HAP-1 (cell line): ENCODE measurements around the gene TRABD2A.
"Not testable (repeated sequence)": the region's sequence is repeated elsewhere in the genome, so short reads cannot be mapped to it uniquely, and the experiment has no call there.

Source experiments
- DNase-seq, 2 experiments: peaks; one replicate each; pipeline ENCODE4 v3.0.0-alpha.2; 2016 to 2020; ENCODE audit warnings: low spot score in 2 of 2
- H3K27me3 ChIP-seq: fragments of 250-450 bp; sonication (Bioruptor Pico); 2 replicates; pipeline ENCODE4 v1.5.1; 2020; ENCODE audit warnings: low read depth, mild to moderate bottlenecking, moderate library complexity
- H3K36me3 ChIP-seq: fragments of 250-450 bp; sonication (Bioruptor Pico); replicated peaks from 2 replicates; pipeline ENCODE4 v1.5.1; 2020; ENCODE audit warnings: mild to moderate bottlenecking
- H3K4me1 ChIP-seq: fragments of 250-450 bp; sonication (Bioruptor Pico); 2 replicates; pipeline ENCODE4 v1.5.1; 2020; ENCODE audit warnings: mild to moderate bottlenecking
- H3K4me3 ChIP-seq: fragments of 250-450 bp; sonication (Bioruptor Pico); 2 replicates; pipeline ENCODE4 v1.5.1; 2020; ENCODE audit warnings: mild to moderate bottlenecking, moderate library complexity
- H3K9me3 ChIP-seq: fragments of 250-450 bp; sonication (Bioruptor Pico); 2 replicates; pipeline ENCODE4 v1.5.1; 2020; ENCODE audit warnings: mild to moderate bottlenecking, moderate library complexity
- in situ Hi-C: fragments of 300-500 bp; cut with MboI; formaldehyde crosslinking; loops from 3 replicates; pipeline ENCODE4 v1.14.3; 2020; ENCODE audit warnings: low sequenced_read_pairs, inconsistent platforms, mixed read lengths

Gene TRABD2A

DNA sequence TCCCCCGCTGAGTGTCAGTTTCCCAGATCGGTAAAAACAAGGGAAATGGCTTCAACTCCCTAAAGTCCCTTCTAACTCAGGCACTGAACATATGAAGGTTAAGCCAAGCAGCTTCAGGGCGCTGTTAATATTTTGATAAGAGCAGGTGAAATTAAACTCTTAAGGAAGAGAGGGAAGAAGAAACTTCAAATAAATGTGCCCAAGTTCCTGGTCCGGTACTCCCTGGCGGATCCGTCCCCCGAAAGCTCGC lies 564 bp downstream of the TRABD2A start:
- peak overlapping the region; percentile 32 for H3K4me3 ChIP-seq
- H3K27me3 ChIP-seq: peaks cover 26% of the 10 kb centered on the region
- H3K4me1 ChIP-seq: peaks cover 7% of the 10 kb centered on the region
- H3K36me3 ChIP-seq: no peaks in the 10 kb centered on the region
- H3K9me3 ChIP-seq: no peaks in the 10 kb centered on the region
- no peak for DNase-seq
- in situ Hi-C loops: loop anchor here (10.0 kb wide), 1 partner anchor 386 kb away; no protein-coding TSS in a partner anchor

DNA sequence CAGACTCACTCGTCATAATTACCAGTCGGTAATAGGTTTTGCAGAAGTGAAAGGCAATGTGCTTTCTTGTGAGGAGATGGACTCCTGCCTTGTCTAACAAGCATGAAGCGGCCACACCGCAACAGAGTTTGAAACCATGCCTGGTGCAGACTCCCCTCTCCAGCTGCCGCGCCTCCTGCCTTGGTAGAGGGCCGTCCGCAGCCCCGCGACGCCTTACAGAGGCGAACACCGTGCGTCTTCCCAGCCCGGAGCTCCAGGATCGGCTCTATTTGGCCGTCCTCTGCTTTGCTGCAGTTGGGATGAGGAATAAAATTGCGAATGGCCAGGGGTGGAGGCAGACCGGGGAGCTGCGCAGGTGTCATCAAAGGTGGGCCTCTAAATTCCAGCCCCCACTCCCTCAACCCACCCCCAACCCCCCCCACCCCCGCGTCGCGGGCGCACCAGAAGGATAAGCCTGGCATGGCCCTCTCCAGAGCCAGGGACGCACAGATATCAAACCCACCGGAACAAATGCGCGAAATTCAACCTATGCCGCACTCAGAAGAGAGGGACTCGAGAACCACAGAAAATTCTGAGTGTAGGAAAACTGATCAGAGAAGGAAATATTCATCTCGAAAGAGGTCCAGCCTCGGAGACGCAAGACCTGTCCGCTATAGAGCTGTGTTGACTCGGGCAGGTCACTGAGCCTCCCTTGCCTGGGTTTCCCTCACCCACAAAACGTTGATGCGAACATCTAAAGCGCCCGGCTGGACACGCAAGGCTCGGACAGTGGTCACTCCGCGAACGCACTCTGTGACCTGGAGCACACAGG lies 1.1 kb downstream of the TRABD2A start:
- in situ Hi-C loops: loop anchor here (10.0 kb wide), 1 partner anchor 385 kb away; no protein-coding TSS in a partner anchor
- Histone ChIP-seq H3K4me3 (peak overlapping the region; percentile 32), H3K27me3 (peaks cover 26% of the 10 kb centered on the region)

DNA sequence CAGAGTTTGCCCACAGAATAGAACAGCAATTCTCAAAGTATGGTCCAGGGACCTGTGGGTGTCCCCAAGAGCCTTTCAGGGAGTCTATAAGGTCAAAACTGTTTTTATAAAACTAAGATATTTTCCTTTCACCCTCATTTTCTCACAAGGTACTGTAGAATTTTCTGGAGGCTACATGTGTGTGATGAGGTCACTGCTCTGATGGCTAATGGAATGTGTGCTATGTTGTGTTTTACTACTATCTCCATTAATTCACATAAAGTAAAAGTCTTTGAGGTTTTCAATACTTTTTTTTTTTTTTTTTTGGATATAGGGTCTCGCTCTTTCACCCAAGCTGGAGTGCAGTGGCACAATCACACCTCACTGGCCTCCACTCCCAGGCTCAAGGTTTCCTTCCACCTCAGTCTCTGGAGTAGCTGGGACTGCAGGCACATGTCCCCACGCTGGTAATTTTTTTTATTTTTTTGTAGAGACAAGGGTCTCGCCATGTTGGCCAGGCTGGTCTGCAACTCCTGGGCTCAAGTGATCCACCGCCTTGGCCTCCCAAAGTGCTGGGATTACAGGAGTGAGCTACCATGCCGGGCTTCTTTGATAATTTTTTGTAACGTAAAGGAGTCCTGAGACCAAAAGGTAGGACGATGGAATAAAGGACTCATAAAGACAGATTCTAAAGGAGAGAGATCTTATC lies 1.8 kb downstream of the TRABD2A start:
- Histone ChIP-seq H3K36me3 (no peaks in the 10 kb centered on the region), H3K27me3 (peaks cover 26% of the 10 kb centered on the region), H3K4me1 (peaks cover 7% of the 10 kb centered on the region), H3K4me3 (no peak overlapping the region), H3K9me3 (no peaks in the 10 kb centered on the region)
- in situ Hi-C loops: no loop called here
- no peak for DNase-seq

More for the DNA sequence above, 1.1 kb downstream of the TRABD2A start:
- no peak for DNase-seq
- no peaks in the 10 kb centered on the region for H3K36me3 ChIP-seq
- no peaks in the 10 kb centered on the region for H3K9me3 ChIP-seq
- peaks cover 7% of the 10 kb centered on the region for H3K4me1 ChIP-seq

DNA sequence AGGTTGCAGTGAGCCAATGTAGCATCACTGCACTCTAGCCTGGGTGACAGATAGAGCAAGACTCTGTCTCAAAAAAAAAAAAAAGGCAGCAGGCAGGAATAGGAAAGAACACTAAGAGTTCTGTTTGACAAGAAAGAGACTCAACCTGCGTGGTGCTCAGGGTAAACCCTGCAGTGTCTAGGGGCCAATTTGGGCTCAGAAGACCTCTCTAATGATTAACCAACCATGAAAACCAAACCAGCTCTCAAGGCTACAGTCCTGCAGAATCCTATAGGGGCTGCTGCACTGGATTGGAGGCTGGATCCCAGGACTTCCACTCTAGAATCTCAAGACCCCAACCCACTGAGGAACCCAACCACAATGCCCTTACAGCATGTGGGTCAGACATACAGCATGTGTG lies 2.4 kb downstream of the TRABD2A start:
- Histone ChIP-seq H3K4me3 (no peak overlapping the region), H3K36me3 (no peaks in the 10 kb centered on the region), H3K9me3 (no peaks in the 10 kb centered on the region), H3K4me1 (peaks cover 7% of the 10 kb centered on the region), H3K27me3 (peaks cover 24% of the 10 kb centered on the region)
- in situ Hi-C loops: no loop called here
- DNase-seq: no peak

GRCh38 chr2:84876369-84876768 lies 4.5 kb downstream of the TRABD2A start:
- Histone ChIP-seq H3K27me3 (peaks cover 18% of the 10 kb centered on the region), H3K9me3 (no peaks in the 10 kb centered on the region), H3K4me3 (no peak overlapping the region), H3K36me3 (no peaks in the 10 kb centered on the region), H3K4me1 (peaks cover 1% of the 10 kb centered on the region)
- in situ Hi-C loops: no loop called here
- no peak for DNase-seq

DNA sequence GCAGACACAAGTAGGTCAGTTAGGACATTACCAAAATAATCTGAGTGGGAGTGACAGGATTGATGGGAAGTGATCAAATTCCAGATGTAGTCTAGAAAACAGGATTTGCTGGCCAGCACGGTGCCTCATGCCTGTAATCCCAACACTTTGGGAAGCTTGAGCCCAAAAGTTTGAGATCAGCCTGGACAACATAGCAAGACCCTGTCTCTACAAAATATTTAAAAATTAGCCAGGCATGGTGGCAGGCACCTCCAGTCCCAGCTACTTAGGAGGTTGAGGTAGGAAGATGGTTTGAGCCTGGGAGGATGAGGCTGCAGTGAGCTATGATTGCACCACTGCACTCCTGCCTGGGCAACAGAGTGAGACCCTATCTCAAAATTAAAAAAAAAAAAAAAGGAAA lies 5.3 kb downstream of the TRABD2A start:
- in situ Hi-C loops, H3K36me3 ChIP-seq, H3K4me1 ChIP-seq, DNase-seq, H3K4me3 ChIP-seq, H3K9me3 ChIP-seq: not testable (repeated sequence)
- H3K27me3 ChIP-seq: peaks cover 15% of the 10 kb centered on the region

DNA sequence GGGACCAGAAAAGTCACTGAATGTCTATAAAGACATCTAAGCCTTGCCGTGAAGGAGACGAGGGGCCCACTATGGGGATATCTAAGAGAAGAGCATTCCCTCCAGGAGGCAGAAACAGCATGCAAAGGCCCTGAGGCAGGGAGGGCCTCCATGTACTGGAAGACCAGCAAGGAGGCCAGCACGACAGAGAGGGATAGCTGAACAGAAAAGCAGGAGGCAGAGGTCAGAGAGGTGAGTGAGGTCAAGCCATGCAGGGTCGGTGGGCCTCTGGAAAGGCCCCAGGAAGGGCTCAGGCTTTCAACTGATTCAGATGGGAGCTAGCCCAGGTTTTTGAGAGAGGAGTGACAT lies 5.7 kb downstream of the TRABD2A start:
- no peak overlapping the region for H3K4me3 ChIP-seq
- H3K36me3 ChIP-seq: no peaks in the 10 kb centered on the region
- no peaks in the 10 kb centered on the region for H3K4me1 ChIP-seq
- DNase-seq: no peak
- in situ Hi-C loops: no loop called here
- H3K27me3 ChIP-seq: peaks cover 11% of the 10 kb centered on the region
- H3K9me3 ChIP-seq: no peaks in the 10 kb centered on the region

- Histone ChIP-seq H3K36me3 (no peaks in the 10 kb centered on the region), H3K27me3 (peaks cover 8% of the 10 kb centered on the region; the same call in 1 of the 2 replicates), H3K4me1 (no peaks in the 10 kb centered on the region), H3K9me3 (no peaks in the 10 kb centered on the region), H3K4me3 (no peak overlapping the region)
- in situ Hi-C loops: no loop called here
- DNase-seq: no peak
These were observed 6.3 kb downstream of the TRABD2A start for GRCh38 chr2:84874381-84875212.

DNA sequence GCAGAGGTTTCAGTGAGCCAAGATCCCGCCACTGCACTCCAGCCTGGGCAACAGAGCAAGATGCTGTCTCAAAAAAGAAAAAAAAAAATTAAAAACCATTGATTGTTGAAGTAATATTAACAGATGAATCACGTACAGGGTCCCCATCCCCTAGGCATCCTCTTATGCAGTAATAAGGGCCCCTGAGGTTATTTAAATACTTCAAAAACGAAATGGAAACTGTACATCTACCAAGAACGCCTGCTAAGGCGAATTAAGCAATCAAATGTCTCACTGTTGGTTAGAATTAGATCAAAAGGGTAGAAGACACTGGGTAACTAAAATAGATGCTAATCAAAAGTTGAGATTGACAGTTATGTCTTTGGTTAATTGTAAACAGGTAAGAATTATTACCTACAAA lies 7.5 kb downstream of the TRABD2A start:
- Histone ChIP-seq H3K27me3 (no peaks in the 10 kb centered on the region; the same call in 1 of the 2 replicates), H3K36me3 (no peaks in the 10 kb centered on the region), H3K4me3 (no peak overlapping the region), H3K4me1 (no peaks in the 10 kb centered on the region), H3K9me3 (no peaks in the 10 kb centered on the region)
- DNase-seq: no peak
- in situ Hi-C loops: no loop called here

GRCh38 chr2:84872691-84873090 lies 8.2 kb downstream of the TRABD2A start:
- H3K9me3 ChIP-seq, H3K36me3 ChIP-seq, H3K4me3 ChIP-seq, H3K4me1 ChIP-seq, DNase-seq, in situ Hi-C loops, H3K27me3 ChIP-seq: not testable (repeated sequence)

GRCh38 chr2:84870306-84870705 lies 10.6 kb downstream of the TRABD2A start:
- in situ Hi-C loops: no loop called here

DNA sequence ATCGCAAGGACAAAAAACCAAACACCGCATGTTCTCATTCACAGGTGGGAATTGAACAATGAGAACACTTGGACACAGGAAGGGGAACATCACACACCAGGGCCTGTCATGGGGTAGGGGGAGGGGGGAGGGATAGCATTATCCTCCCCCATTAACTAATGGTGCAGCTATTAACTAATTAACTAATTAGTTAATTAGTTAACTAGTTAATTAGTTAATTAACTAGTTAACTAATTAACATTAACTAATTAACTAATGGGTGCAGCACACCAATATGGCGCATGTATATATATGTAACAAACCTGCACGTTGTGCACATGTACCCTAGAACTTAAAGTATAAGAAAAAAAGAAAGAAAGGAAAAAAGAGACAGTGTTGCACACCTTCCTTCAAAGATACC lies 12.6 kb downstream of the TRABD2A start:
- H3K27me3 ChIP-seq, H3K4me3 ChIP-seq, DNase-seq, H3K4me1 ChIP-seq, in situ Hi-C loops, H3K36me3 ChIP-seq, H3K9me3 ChIP-seq: not testable (repeated sequence)

More at GRCh38 chr2:84870306-84870705, 10.6 kb downstream of the TRABD2A start:
- DNase-seq: no peak
- Histone ChIP-seq H3K9me3 (no peaks in the 10 kb centered on the region), H3K4me1 (no peaks in the 10 kb centered on the region), H3K27me3 (peaks cover 3% of the 10 kb centered on the region; the same call in 1 of the 2 replicates), H3K36me3 (no peaks in the 10 kb centered on the region), H3K4me3 (no peak overlapping the region)

DNA sequence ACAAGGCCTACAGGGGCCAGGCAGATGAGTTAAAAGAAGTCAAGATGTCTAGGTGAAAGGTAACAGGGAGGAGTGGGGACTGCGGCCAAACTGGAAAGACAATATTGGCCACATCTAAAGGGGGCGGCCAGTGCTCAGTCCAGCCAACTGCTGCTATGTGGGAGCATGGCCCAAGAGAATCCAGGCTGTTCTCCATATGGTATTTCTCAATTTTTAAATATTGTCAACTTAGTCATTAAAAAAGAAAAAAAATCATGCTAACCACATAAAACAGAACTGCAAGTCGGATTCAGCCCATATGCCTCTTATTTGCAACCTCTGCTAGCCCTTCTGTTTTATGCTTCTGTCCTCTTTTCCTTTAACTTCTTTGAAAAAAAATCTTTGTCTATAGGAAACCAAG lies 14.8 kb downstream of the TRABD2A start:
- in situ Hi-C loops: no loop called here
- no peak for DNase-seq
- no peaks in the 10 kb centered on the region; the same call in 1 of the 2 replicates for H3K9me3 ChIP-seq
- no peak overlapping the region for H3K4me3 ChIP-seq
- H3K4me1 ChIP-seq: no peaks in the 10 kb centered on the region
- H3K27me3 ChIP-seq: peaks cover 3% of the 10 kb centered on the region; the same call in 1 of the 2 replicates
- H3K36me3 ChIP-seq: no peaks in the 10 kb centered on the region
